ENCODE measurements around the gene ZNF416. TPM values are rescaled to one million over a fixed set of nuclear protein-coding genes. Genes with fewer than 3 reads are reported as not detected.

ZNF416 gene
- total and polyA plus RNA-seq, 9 of the 15 experiments (the other 6 are each of a cell fraction or from before 2014, with no cell fraction given): 0.20 to 2.0 (median 1.1) TPM

DNA sequence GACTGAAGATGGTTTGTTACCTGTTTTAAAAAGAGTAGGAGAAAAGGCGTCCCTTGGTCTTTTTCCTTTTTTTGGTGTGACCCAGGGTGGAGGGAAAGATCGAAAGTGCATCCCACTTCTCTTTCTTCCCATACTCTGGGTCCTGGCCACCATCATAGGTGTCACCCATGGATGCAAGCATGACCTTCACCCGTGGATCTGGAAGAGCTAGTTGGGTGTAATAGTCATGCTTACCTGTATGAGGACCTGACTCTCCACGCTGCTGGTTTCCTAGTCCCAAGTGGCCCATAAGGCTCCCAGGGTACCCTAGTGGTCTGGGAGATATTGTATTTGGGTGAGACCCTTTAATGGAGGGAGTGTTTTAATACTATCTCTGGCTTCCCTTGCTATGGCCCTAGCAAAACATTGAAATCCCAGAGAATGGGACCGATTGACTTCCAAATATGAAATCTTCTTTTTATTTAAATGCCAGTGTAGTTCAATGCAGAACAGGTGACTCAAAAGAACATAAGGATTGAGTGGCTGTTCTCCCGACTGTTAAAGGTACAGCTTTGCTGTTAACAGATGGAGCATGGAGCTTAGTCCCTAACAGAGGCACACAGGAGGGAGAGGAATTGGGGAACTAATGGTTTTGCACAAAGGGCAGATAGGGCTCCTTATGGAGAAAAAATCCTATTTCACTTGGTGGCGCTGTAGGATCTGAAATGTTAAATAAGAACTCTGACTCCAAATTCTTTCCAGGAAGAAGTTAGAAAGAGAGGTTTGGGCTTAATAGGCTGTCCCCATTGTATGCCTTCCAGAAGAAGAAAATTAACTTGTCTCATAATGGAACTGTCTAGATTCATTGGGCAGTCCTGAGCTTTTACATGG is 12.1 kb downstream of the ZNF416 start:
- H2AFZ ChIP-seq (ENCODE audit: low read depth, low read length): no peak overlapping the region
- no peak for ATAC-seq
- FAIRE-seq: no peak
- POLR2A ChIA-PET: no interaction called here
- BruUV-seq (replicated peaks): no TSS peak
- H3K9ac ChIP-seq (ENCODE audit: insufficient read depth in 1 of 2, low read depth in 2 of 2, low read length in 2 of 2): no peak overlapping the region
- H3K79me2 ChIP-seq (ENCODE audit: control insufficient read depth, insufficient read depth, low read length): no peaks in the 10 kb centered on the region
- 4% methylated on average over 7 of the region's 7 CpGs for WGBS (ENCODE audit: insufficient coverage, low coverage, missing lambda C conversion rate)
- no peaks in the 10 kb centered on the region for H3K36me3 ChIP-seq (ENCODE audit: control insufficient read depth, insufficient read depth, low read length)
- H4K20me1 ChIP-seq (replicated peaks; ENCODE audit: control insufficient read depth, insufficient read depth, low read length): no peaks in the 10 kb centered on the region
- no peaks in the 10 kb centered on the region for H3K9me1 ChIP-seq (ENCODE audit: control insufficient read depth, insufficient read depth, low read length)
- H3K4me1 ChIP-seq (replicated peaks in 1 of 2; ENCODE audit: control insufficient read depth in 2 of 2, insufficient read depth in 2 of 2, low read length in 2 of 2): no peaks in the 10 kb centered on the region
- intact Hi-C loops (cut with micrococcal nuclease) (no loop called here), in situ Hi-C loops (cut with MboI) (no loop called here)
- no peak overlapping the region for H3K4me2 ChIP-seq (ENCODE audit: insufficient read depth, low read length)
- no peak overlapping the region for H3K4me3 ChIP-seq
- H3K27ac ChIP-seq (ENCODE audit: extremely low read depth, low read depth, low read length): no peak overlapping the region
- DNase-seq (ENCODE audit: extremely low read depth in 1 of 4, low spot score in 3 of 4): peak in 2 of 4 experiments; percentile 26 to 54
- CTCF ChIA-PET (ENCODE audit: low intra/inter-chr PET ratio): no interaction called here
- no peaks in the 10 kb centered on the region for H3K27me3 ChIP-seq (ENCODE audit: control insufficient read depth in 2 of 2, insufficient read depth in 2 of 2, low read length in 2 of 2)
- H3K9me3 ChIP-seq (replicated peaks; ENCODE audit: control insufficient read depth, insufficient read depth, low read depth, low read length): peaks cover 8% of the 10 kb centered on the region
- TF ChIP-seq HNRNPLL (IDR thresholded peaks at IDR 0.05; ENCODE audit: low read depth, low read length, poor library complexity, severe bottlenecking): no peak
- no peak for TF ChIP-seq CHD2 (IDR thresholded peaks at IDR 0.05; ENCODE audit: low read depth, low read length)
- peak; percentile 72; the same call in 1 of the 2 replicates for TF ChIP-seq HLTF (IDR thresholded peaks at IDR 0.05)
- TF ChIP-seq, protein P1, sequence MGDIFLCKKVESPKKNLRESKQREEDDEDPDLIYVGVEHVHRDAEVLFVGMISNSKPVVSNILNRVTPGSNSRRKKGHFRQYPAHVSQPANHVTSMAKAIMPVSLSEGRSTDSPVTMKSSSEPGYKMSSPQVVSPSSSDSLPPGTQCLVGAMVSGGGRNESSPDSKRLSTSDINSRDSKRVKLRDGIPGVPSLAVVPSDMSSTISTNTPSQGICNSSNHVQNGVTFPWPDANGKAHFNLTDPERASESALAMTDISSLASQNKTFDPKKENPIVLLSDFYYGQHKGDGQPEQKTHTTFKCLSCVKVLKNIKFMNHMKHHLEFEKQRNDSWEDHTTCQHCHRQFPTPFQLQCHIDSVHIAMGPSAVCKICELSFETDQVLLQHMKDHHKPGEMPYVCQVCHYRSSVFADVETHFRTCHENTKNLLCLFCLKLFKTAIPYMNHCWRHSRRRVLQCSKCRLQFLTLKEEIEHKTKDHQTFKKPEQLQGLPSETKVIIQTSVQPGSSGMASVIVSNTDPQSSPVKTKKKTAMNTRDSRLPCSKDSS (IDR thresholded peaks at IDR 0.05; ENCODE audit: low read depth, partially characterized antibody): peak; percentile 76
- no peak for TF ChIP-seq CHCHD3 (CRISPR knock-in tag; IDR thresholded peaks at IDR 0.05)
- TF ChIP-seq CEBPZ (IDR thresholded peaks at IDR 0.05; ENCODE audit: borderline replicate concordance, low read depth, low read length): peak; percentile 39; the same call in 1 of the 2 replicates
- peak; percentile 97 for TF ChIP-seq TRIM28 (IDR thresholded peaks at IDR 0.05)
- peak; percentile 29; the same call in 1 of the 2 replicates for TF ChIP-seq JUN (IDR thresholded peaks at IDR 0.05; ENCODE audit: borderline replicate concordance, low read depth, low read length)
- TF ChIP-seq JUN (CRISPR knock-in tag; IDR thresholded peaks at IDR 0.05; ENCODE audit: borderline replicate concordance): no peak
- peak; percentile 77 for TF ChIP-seq ZFP36 (IDR thresholded peaks at IDR 0.05; ENCODE audit: low read depth, low read length, partially characterized antibody)
- no peak for TF ChIP-seq ZNF24 (IDR thresholded peaks at IDR 0.05)
- 0 out of 2 replicates have a peak, but pooled peaks have one; percentile 30 for TF ChIP-seq XRCC5 (IDR thresholded peaks at IDR 0.05; ENCODE audit: low read depth, low read length)
- peak; percentile 99 for TF ChIP-seq CBX1 (IDR thresholded peaks at IDR 0.05; ENCODE audit: low read depth)
- peak; percentile 100 for TF ChIP-seq CBX5 (IDR thresholded peaks at IDR 0.05; ENCODE audit: borderline replicate concordance, low read depth)
- peak in 1 of 3 experiments; percentile 63 for TF ChIP-seq YY1 (IDR thresholded peaks at IDR 0.05; ENCODE audit: borderline replicate concordance in 1 of 3, control insufficient read depth in 1 of 3, extremely low read depth in 1 of 3, insufficient read depth in 3 of 3, insufficient read length in 1 of 3, insufficient replicate concordance in 2 of 3, low read depth in 1 of 3, low read length in 2 of 3)
- no peak for TF ChIP-seq ZNF76 (CRISPR knock-in tag; IDR thresholded peaks at IDR 0.05; ENCODE audit: borderline replicate concordance)
- TF ChIP-seq EZH2 (IDR thresholded peaks at IDR 0.05; ENCODE audit: borderline replicate concordance, low read depth, low read length): no peak
- 0 out of 2 replicates have a peak, but pooled peaks have one; percentile 60 for TF ChIP-seq XRCC3 (IDR thresholded peaks at IDR 0.05)
